ENCODE measurements around the gene TMEM255A. TPM values are rescaled to one million over a fixed set of nuclear protein-coding genes. Genes with fewer than 3 reads are reported as not detected.

TMEM255A gene
- total and polyA plus RNA-seq, 2 of the 13 experiments (the other 11 are each of a cell fraction or from before 2014, with no cell fraction given) = 0.13 to 0.40 TPM

DNA sequence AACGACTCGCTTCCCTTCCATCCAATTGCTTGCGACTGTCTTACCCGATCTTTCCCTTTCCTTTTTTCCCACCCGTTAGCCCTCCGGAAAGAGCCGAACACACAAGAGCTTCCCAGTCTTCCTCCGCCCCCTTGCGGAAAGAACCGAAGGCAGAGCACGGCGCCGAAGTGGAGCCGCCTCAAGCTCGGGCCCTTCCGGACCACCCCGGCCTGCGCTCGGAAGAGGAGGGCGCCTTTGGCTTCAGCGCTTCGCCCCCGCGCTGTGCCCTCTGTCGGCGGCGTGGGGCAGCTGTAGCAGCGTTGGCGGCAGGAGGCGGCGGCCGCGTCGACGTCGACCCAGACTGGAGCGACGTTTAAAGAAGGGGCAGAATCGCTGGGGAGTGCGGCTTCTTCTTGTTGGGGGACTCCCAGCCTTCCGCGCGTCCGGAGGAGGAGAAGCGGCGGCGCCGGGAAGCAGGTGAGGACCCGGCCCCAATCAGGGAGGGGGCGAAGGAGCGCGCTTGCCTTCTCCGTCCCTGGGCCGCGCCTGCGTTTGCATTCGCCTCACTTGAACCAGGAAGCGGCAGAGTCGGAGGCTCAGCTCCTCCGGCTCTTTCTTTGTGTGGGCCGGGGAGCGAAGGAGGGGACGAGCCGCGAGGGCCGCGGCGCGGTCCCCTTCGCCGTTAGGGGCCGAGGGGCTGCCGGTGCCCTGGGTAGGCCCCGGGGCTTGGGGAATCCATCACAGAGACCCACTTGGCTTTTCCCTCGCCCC lies 60.6 kb downstream of the TMEM255A start, which contains the start of gene ZBTB33 (continued):
- TF ChIP-seq, protein P1, sequence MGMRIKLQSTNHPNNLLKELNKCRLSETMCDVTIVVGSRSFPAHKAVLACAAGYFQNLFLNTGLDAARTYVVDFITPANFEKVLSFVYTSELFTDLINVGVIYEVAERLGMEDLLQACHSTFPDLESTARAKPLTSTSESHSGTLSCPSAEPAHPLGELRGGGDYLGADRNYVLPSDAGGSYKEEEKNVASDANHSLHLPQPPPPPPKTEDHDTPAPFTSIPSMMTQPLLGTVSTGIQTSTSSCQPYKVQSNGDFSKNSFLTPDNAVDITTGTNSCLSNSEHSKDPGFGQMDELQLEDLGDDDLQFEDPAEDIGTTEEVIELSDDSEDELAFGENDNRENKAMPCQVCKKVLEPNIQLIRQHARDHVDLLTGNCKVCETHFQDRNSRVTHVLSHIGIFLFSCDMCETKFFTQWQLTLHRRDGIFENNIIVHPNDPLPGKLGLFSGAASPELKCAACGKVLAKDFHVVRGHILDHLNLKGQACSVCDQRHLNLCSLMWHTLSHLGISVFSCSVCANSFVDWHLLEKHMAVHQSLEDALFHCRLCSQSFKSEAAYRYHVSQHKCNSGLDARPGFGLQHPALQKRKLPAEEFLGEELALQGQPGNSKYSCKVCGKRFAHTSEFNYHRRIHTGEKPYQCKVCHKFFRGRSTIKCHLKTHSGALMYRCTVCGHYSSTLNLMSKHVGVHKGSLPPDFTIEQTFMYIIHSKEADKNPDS (CRISPR knock-in tag; IDR thresholded peaks at IDR 0.05) = no peak
- TF ChIP-seq, protein P2, sequence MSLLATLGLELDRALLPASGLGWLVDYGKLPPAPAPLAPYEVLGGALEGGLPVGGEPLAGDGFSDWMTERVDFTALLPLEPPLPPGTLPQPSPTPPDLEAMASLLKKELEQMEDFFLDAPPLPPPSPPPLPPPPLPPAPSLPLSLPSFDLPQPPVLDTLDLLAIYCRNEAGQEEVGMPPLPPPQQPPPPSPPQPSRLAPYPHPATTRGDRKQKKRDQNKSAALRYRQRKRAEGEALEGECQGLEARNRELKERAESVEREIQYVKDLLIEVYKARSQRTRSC (CRISPR knock-in tag; IDR thresholded peaks at IDR 0.05; ENCODE audit: low read depth) = no peak
- TF ChIP-seq PRMT3 (CRISPR knock-in tag; IDR thresholded peaks at IDR 0.05; ENCODE audit: borderline replicate concordance, low read depth) = no peak
- TF ChIP-seq NR2F1 (CRISPR knock-in tag; IDR thresholded peaks at IDR 0.05) = no peak
- TF ChIP-seq, protein P3, sequence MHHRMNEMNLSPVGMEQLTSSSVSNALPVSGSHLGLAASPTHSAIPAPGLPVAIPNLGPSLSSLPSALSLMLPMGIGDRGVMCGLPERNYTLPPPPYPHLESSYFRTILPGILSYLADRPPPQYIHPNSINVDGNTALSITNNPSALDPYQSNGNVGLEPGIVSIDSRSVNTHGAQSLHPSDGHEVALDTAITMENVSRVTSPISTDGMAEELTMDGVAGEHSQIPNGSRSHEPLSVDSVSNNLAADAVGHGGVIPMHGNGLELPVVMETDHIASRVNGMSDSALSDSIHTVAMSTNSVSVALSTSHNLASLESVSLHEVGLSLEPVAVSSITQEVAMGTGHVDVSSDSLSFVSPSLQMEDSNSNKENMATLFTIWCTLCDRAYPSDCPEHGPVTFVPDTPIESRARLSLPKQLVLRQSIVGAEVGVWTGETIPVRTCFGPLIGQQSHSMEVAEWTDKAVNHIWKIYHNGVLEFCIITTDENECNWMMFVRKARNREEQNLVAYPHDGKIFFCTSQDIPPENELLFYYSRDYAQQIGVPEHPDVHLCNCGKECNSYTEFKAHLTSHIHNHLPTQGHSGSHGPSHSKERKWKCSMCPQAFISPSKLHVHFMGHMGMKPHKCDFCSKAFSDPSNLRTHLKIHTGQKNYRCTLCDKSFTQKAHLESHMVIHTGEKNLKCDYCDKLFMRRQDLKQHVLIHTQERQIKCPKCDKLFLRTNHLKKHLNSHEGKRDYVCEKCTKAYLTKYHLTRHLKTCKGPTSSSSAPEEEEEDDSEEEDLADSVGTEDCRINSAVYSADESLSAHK (CRISPR knock-in tag; IDR thresholded peaks at IDR 0.05; ENCODE audit: borderline replicate concordance) = no peak
- no peak for TF ChIP-seq ZC3H13 (CRISPR knock-in tag; IDR thresholded peaks at IDR 0.05)
- TF ChIP-seq, protein P4, sequence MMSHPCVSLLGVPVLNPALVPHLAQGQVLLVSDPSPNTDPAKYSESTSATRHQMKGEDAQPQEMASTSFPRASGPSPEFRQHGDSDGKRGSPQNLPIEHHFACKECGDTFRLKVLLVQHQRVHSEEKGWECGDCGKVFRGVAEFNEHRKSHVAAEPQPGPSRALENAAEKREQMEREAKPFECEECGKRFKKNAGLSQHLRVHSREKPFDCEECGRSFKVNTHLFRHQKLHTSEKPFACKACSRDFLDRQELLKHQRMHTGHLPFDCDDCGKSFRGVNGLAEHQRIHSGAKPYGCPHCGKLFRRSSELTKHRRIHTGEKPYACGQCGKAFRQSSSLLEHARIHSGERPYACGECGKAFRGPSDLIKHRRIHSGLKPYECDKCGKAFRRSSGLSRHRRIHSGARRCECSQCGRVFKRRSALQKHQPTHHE (CRISPR knock-in tag; IDR thresholded peaks at IDR 0.05; ENCODE audit: borderline replicate concordance) = peak; percentile 25; the same call in 1 of the 2 replicates
- TF ChIP-seq POLR2AphosphoS5 (IDR thresholded peaks at IDR 0.05; ENCODE audit: low read depth, low read length) = peak; percentile 43
- TF ChIP-seq ZNF383 (CRISPR knock-in tag; IDR thresholded peaks at IDR 0.05; ENCODE audit: borderline replicate concordance) = no peak
- TF ChIP-seq PCBP2 (optimal IDR thresholded peaks at IDR 0.05; ENCODE audit: low read depth, low read length, poor library complexity, severe bottlenecking) = no peak
- TF ChIP-seq, protein P5, sequence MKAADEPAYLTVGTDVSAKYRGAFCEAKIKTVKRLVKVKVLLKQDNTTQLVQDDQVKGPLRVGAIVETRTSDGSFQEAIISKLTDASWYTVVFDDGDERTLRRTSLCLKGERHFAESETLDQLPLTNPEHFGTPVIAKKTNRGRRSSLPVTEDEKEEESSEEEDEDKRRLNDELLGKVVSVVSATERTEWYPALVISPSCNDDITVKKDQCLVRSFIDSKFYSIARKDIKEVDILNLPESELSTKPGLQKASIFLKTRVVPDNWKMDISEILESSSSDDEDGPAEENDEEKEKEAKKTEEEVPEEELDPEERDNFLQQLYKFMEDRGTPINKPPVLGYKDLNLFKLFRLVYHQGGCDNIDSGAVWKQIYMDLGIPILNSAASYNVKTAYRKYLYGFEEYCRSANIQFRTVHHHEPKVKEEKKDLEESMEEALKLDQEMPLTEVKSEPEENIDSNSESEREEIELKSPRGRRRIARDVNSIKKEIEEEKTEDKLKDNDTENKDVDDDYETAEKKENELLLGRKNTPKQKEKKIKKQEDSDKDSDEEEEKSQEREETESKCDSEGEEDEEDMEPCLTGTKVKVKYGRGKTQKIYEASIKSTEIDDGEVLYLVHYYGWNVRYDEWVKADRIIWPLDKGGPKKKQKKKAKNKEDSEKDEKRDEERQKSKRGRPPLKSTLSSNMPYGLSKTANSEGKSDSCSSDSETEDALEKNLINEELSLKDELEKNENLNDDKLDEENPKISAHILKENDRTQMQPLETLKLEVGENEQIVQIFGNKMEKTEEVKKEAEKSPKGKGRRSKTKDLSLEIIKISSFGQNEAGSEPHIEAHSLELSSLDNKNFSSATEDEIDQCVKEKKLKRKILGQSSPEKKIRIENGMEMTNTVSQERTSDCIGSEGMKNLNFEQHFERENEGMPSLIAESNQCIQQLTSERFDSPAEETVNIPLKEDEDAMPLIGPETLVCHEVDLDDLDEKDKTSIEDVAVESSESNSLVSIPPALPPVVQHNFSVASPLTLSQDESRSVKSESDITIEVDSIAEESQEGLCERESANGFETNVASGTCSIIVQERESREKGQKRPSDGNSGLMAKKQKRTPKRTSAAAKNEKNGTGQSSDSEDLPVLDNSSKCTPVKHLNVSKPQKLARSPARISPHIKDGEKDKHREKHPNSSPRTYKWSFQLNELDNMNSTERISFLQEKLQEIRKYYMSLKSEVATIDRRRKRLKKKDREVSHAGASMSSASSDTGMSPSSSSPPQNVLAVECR (CRISPR knock-in tag; IDR thresholded peaks at IDR 0.05; ENCODE audit: borderline replicate concordance) = peak; percentile 51; the same call in 1 of the 2 replicates
- no peak for TF ChIP-seq RFXANK (CRISPR knock-in tag; IDR thresholded peaks at IDR 0.05)
- TF ChIP-seq IKZF1 (IDR thresholded peaks at IDR 0.05) = no peak
- peak; percentile 38 for TF ChIP-seq ZNF883 (CRISPR knock-in tag; IDR thresholded peaks at IDR 0.05; ENCODE audit: not compliant biosample characterization)
